Measurements from ENCODE around the gene FDXR. TPM values are rescaled to one million over a fixed set of nuclear protein-coding genes. Genes with fewer than 3 reads are reported as not detected.

Gene FDXR
- total and polyA plus RNA-seq, 12 donors, result 2.4 to 6.3 (median 3.9) TPM

GRCh38 chr17:74830861-74831260 is 41.9 kb downstream of the FDXR start:
- Histone ChIP-seq H3K4me1 (peaks cover 0 to 5% (median 0%) of the 10 kb centered on the region in 9 donors), H3K27ac (no peak overlapping the region), H3K4me3 (no peak overlapping the region), H3K9me3 (no peaks in the 10 kb centered on the region), H3K36me3 (peaks cover 0 to 38% (median 0%) of the 10 kb centered on the region in 9 donors), H3K27me3 (no peaks in the 10 kb centered on the region)
- no peak for DNase-seq
- no peak for ATAC-seq
- intact Hi-C loops (cut with DNase I), result no loop called here
- TF ChIP-seq CTCF (IDR thresholded peaks at IDR 0.05), result no peak
- 93% methylated on average over 19 of the region's 19 CpGs for WGBS, 2 donors

GRCh38 chr17:74827800-74828199 is 45.0 kb downstream of the FDXR start:
- Histone ChIP-seq H3K9me3 (no peaks in the 10 kb centered on the region), H3K36me3 (peaks cover 0 to 51% (median 0%) of the 10 kb centered on the region in 9 donors), H3K27ac (no peak overlapping the region), H3K4me1 (peaks cover 0 to 11% (median 0%) of the 10 kb centered on the region in 9 donors), H3K4me3 (no peak overlapping the region), H3K27me3 (no peaks in the 10 kb centered on the region)
- WGBS, 2 donors, result 94 to 95% methylated on average over 11 of the region's 11 CpGs
- no peak for TF ChIP-seq CTCF (IDR thresholded peaks at IDR 0.05)
- DNase-seq, result no peak
- no peak for ATAC-seq
- intact Hi-C loops (cut with DNase I), result no loop called here

GRCh38 chr17:74825952-74826719 is 46.7 kb downstream of the FDXR start:
- 89% methylated on average over 9 of the region's 9 CpGs for WGBS, 2 donors
- peaks cover 0 to 65% (median 0%) of the 10 kb centered on the region in 9 donors for H3K36me3 ChIP-seq
- DNase-seq (no peak), ATAC-seq (no peak)
- no peaks in the 10 kb centered on the region for H3K27me3 ChIP-seq
- TF ChIP-seq CTCF (IDR thresholded peaks at IDR 0.05), result no peak
- no peak overlapping the region for H3K4me3 ChIP-seq
- peaks cover 0 to 22% (median 5%) of the 10 kb centered on the region in 9 donors for H3K4me1 ChIP-seq
- no peak overlapping the region for H3K27ac ChIP-seq
- H3K9me3 ChIP-seq, result no peaks in the 10 kb centered on the region
- intact Hi-C loops (cut with DNase I), result no loop called here

- TF ChIP-seq CTCF (IDR thresholded peaks at IDR 0.05), result no peak
- no peak for ATAC-seq
- WGBS, 2 donors, result 86 to 87% methylated on average over 11 of the region's 11 CpGs
Observed at GRCh38 chr17:74824961-74825627, 47.7 kb downstream of the FDXR start.

More at GRCh38 chr17:74824961-74825627, 47.7 kb downstream of the FDXR start:
- Histone ChIP-seq H3K27ac (no peak overlapping the region), H3K4me1 (peaks cover 0 to 22% (median 5%) of the 10 kb centered on the region in 9 donors), H3K27me3 (no peaks in the 10 kb centered on the region), H3K9me3 (no peaks in the 10 kb centered on the region), H3K4me3 (no peak overlapping the region), H3K36me3 (peaks cover 0 to 65% (median 0%) of the 10 kb centered on the region in 9 donors)
- intact Hi-C loops (cut with DNase I), result no loop called here
- no peak for DNase-seq
